Fibroblast of skin of scalp (primary cell): ENCODE results near the gene BRSK1.

Experiments used
- DNase-seq: peaks from one replicate; pipeline ENCODE4 v3.0.0-alpha.2; 2013

BRSK1 gene

DNA sequence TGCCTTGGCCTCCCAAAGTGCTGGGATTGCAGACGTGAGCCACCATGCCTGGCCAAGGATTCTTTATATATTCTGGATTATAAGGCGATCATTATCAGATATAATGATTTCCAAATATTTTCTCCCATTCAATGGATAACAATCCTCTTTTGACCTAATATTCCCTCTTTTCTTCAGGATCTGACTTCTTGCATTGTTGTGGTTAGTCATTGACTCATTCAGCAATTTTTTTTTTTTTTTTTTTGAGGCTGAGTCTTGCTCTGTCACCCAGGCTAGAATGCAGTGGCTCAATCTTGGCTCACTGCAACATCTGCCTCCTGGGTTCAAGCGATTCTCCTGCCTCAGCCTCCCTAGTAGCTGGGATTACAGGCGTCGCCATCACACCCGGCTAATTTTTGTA is 46.0 kb downstream of the BRSK1 start:
- DNase-seq = peak; percentile 50

DNA sequence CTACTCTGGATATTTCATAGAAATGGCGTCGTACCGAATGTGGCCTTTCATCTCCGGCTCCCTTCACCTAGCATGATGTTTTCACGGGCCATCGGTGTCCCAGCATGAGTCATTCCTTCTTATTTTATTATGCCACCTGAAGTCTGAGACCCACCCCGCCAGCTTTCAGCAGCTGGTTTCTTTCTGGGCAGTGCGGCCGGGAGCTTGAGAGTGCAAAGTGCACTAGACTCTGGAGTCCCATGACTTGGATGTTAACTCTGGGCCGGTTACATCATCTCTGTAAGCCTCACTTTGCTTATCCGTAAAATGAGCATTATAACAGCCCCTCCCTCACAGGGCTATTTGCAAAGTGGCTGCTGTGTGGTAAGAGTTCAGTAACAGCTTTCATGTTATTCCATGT is 50.1 kb downstream of the BRSK1 start:
- no peak for DNase-seq

DNA sequence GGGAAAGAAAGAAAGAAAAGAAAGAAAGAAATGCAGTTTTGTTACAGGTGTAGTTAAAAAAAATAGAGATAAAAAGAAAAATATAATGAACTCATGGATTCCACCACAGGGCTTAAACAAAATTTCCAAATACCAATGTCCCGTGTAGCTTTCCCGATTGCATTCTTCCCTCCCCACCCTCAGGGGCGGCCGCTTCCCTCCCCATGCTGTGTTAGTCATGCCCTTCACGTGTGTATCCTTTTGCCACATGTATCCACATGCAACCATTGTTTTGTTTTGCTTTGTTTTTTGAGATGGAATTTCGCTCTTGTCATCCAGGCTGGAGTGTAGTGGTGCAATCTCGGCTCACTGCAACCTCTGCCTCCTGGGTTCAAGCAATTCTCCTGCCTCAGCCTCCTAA is 52.3 kb downstream of the BRSK1 start:
- peak; percentile 54 for DNase-seq

DNA sequence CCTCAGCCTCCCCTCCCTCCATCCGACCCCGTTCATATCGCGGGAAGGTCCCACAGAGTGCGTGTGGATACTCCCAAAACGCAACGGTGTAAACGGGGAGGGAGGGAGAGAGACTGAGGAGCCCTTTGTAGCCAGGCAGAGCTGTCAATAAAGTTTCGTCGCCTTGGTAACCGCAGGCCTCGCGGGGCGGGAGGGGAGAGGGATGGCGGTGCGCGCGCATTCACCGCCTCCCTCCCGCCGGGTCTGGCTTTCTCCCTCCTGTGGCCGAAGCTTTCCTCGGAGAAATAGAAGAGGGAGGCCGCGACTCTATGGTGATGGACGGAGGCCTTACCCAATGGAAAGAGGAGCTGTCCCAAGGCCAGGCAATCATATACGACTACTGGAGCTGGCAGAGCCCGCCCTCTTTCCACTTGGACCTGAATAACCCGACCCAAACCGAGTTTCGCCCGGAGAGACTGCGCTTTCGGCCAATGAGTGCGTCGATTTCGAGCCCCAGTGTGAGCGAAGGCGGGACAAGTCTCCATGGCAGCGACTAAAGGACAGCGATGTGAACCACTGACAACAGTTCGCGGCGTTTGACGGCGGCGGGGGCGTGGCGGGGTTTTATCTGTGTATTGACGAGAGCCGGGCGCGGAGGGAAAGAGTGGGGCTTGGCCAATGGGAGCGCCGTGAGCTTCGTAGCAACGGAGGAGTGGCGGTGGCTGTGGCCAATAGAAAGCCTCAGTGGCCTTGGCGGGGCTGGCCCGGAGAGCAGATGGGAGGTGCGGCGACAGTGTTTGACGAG is 55.5 kb downstream of the BRSK1 start, which contains the start of gene KMT5C:
Gene KMT5C, plus strand, starts transcription at position 772 of the 784 bp plus-strand sequence. CDS start 2,061 bp downstream, outside the sequence.
- peak; percentile 100 for DNase-seq

DNA sequence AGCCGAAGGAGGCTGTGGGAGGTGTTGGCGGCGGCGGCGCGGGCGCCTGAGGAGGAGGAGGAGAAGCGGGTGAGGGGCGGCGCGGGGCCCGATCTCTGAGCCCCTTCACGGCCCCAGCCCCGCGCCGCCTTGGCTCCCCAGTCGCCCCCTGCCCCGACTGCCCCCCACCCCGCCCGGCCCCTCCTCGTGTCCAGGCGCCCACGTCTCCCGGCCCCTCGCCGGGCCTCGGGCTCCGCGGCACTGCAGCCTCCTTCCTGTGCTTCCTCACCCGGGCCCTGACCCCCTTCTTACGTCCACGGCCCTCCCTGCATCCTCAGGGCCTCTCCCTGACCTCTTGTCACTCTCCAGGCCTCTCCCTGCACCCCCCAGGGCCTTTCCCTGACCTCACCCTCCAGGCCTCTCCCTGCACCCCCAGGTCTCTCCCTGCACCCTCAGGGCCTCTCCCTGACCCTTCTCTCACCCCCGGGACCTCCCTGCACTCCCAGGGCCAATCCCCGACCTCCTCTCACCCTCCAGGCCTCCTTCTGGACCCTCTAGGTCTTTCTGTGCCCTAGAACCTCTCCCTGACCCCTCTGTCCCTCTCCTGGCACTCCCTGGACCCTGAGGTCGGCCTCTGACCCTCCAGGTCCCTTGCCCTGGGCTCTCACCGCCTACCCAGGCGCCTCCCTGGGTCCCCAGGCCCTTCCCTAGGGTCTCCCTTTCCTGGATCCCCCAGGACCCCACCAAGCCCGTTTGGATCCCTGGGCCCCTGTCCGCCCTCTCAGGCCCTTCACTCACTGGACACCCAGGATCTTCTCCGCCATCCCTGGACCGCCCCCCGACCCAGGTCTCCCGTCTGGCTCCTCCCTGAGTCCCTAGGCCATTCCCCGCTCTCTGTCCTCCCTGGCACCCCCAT is 56.3 kb downstream of the BRSK1 start:
- no peak for DNase-seq

DNA sequence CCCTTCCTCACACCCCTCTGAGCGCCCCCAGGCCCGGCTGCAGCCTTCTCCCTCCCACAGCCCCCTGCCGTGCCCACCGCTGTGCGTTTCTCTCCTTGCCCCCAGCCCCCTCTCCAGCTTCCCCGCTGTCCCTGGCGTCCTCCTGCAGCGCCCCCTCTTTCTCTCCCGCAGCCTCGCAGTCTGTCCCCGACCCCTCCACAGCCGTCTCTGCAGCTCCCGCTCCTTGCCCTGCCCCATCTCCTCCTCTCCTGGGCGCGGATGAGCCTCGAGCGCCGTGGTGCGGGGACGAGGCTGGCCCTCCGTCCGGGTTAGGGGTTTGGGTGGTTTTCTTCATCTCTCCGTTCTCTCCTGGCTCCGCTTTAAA is 57.0 kb downstream of the BRSK1 start:
- no peak for DNase-seq

DNA sequence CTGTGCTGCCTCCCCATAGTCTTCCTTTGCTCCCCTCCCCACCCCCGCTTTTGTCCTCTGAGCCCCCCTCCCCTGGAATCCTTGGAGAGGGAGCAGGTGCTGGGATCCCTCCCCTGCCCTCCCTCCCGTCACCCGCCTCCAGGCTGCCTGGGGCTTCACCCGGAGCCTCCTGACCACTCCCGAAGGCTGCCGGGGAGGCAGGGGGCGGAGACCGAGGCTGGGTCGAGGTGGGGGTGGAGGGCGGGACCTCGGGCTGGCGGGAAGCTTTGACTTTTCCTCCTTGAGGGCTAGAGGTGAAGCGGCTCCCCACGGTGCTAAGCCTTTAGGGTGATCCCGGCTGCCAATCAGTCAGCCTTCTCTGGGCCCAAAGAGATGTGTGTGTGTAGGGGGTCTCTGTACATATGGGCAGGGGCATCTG is 57.4 kb downstream of the BRSK1 start:
- peak; percentile 61 for DNase-seq

DNA sequence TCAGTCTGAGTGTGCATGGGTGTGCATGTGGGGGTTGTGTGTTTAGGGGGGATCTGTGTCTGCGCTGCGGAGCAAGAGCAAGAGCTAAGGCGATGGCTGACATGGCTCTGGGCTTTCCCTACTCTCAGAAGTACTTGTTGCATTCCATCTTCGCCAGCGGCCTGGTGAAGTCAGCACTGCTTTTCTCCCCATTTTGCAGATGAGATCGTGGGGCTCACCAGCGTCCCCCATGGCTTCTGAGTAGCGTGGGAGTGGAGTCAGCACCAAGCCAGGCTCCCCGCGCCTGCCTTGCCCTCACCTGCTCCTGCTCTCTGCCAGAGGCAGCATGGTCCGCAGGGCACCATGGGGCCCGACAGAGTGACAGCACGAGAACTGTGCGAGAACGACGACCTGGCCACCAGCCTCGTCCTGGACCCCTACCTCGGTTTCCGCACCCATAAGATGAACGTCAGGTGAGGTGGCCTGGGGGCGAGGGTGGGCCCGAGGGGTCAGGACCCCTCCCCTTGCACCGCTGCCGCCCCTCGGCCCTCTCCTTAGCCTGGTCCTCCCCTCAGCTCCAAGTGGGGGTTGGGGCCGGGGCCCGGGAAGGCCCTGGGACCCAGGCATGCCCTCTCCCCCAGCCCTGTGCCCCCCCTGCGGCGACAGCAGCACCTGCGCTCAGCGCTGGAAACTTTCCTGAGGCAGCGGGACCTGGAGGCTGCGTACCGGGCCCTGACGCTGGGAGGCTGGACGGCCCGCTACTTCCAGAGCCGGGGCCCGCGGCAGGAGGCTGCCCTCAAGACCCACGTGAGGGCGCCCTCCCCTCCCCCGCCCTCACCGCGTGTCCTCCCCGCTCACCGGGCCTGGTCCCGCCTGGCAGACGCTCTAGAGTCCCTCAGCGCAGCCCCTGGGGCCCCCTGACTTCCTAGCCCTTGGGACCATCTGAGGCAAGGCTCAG is 58.1 kb downstream of the BRSK1 start:
- no peak for DNase-seq

DNA sequence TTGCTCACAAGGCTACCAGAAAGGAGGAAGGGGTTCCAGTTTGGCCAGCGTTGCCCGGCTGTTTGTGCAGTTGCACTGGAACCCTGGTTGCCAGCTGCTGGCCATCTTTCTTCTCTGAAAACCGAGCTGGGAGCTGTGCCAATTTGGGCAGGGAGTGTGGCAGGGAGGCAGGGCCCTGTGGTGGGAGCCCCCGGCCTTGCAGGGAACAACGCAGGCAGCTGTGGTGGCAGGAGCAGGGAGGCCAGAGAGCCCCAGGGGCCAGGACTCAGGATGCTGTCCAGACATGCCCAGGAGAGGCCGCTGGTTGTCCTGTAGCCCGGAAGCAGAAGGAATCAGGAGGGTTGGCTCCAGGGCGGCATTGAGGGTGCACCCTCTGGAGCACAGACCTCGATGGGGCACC is 60.6 kb downstream of the BRSK1 start:
- DNase-seq = no peak

DNA sequence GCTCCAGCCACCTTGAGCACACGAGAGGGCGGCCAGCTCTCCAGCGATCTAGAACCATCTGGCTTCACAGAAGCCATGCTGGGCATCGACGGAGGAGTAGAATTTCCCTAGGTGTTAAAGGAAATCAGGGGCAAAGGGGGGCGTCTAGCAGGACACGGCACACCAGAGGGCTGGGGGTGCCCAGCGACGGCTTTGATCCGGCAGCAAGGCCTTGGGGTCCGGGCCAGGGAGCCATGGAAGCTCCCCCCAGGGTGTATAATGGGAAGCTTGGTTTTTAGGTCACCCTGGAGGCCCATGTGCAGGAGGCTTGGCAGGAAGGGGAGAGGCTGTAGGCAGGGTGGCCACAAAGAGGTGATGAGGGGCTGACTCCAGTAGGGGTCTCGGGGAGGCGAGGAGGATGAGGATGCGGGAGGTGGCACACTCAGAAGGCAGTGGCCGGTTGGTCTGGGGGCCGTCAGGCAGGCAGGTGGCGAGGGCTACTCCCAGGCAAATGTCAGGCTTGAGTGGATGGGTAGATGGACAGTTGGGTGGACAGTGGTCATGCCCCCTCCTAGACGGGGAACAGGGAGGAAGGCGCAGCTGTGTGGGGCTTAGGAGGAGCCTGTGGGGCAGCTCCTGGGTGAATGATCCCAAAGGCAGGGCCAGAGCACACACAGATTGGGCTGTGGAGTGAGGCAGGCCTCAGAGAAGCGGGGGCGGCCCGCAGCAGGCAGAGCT is 61.5 kb downstream of the BRSK1 start:
- DNase-seq = no peak

DNA sequence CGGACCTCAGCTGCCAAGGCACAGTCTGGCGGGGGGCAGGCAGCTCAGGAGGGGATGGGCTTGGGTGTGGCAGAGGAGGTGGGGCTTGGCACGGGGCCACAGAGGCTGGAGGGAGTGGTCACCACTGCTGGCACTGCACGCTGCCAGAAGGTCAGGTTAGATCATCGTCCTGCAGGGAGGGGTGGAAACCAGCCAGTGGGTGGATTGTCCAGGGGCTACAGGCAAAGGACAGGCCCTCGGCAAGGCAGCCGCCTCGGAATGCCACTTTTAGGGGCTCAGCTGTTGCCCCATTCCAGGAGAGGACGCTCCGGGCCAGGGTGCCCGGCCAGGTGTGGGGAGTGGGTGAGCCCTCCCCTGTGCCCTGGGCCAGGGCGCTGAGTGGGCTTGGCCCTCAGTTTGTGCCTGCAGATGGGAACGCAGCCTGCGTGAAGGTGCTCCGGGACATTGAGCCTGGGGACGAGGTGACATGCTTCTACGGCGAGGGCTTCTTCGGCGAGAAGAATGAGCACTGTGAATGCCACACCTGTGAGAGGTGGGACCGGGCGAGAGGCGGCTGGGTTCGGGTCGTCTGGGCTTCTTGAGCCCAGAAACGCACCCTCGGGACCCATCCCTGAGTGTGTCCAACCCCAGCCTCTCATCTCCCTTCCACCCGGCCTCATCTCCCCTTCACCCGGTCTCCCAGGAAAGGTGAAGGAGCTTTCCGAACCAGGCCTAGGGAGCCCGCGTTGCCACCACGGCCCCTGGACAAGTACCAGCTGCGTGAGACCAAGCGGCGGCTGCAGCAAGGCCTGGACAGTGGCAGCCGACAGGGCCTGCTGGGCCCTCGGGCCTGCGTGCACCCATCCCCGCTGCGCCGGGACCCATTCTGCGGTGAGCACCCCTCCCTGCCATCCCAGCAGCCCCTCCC is 62.3 kb downstream of the BRSK1 start:
- no peak for DNase-seq

DNA sequence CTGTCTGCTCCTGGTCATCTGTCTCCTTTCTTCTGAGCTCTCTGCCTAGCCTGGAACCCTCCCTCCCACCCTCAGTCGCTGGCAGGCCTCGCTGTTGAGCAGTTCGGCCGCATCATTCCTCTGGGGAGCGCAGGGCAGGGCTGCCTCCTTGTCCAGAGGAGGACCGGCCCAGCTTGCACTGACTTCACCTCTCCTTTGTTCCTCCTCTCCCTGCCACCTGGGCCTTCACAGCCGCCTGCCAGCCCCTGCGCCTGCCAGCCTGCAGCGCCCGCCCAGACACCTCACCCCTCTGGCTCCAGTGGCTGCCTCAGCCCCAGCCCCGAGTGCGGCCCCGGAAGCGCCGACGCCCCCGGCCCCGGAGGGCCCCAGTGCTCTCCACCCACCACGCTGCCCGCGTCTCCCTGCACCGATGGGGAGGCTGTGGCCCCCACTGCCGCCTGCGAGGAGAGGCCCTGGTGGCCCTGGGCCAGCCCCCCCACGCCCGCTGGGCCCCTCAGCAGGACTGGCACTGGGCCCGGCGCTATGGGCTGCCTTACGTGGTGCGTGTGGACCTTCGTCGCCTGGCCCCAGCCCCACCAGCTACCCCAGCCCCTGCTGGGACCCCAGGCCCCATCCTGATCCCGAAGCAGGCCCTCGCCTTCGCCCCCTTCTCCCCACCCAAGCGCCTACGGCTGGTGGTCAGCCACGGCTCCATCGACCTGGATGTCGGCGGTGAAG is 63.1 kb downstream of the BRSK1 start:
- no peak for DNase-seq

DNA sequence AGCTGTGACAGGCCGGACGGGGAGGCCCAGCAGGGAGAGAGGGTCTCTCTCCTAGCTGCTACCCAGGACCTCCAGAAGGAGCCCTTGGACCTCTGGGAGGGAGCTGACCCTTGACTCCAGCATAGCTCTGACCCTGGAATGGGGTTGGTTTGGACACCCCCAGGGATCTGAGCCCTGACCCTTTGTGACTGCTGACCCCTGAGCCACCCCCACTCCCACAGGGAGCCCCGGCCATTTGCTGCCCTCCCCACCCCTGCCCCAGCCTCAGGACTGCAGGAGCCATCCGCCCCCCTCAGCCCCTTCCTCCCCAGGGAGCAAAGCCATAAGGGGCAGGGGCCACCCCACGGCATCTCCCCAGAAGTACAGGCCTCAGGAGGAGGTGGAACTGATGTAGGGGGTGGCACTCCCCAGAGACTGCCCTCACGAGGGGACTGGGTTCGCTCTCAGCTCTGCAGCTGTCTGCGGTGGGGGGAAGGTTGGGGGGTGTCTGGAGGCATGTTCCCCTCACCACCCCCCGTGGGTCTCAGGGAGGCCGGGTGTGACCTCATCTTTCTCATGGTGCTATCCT is 63.7 kb downstream of the BRSK1 start:
- no peak for DNase-seq

DNA sequence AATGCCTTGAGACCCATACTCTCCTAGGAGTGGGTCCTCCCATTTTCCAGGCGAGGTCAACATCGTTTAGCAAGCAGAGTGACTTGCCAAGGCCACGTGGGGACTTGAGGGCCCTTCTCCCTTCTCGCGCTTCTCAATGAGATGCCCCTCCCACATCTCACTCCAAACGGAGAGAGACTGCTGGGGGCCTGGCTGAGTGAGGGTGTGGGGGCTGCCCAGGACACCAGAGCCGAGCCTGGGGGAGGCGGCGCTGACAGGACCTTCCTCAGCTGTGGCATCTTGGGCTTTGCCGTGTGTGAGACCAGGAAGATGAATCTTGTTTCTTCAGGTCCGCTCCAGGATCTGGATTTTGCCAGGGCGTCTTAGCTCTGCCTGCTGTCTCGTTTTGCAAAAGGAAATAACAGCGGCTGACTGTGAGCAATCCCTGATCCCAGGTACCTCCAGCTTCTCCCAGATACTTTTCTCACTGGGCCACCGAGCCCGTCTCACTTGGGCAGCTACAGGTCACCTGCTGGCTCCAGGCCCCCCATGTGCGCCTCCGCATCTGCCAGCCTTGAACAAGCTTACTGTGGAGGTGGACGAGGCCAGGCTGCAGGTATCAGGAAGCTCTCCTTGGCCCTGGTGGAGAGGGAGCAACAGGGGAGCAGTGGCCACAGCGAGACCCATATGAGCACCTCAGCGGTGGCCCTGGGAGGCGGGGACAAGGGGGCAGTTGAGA is 64.7 kb downstream of the BRSK1 start:
- no peak for DNase-seq

DNA sequence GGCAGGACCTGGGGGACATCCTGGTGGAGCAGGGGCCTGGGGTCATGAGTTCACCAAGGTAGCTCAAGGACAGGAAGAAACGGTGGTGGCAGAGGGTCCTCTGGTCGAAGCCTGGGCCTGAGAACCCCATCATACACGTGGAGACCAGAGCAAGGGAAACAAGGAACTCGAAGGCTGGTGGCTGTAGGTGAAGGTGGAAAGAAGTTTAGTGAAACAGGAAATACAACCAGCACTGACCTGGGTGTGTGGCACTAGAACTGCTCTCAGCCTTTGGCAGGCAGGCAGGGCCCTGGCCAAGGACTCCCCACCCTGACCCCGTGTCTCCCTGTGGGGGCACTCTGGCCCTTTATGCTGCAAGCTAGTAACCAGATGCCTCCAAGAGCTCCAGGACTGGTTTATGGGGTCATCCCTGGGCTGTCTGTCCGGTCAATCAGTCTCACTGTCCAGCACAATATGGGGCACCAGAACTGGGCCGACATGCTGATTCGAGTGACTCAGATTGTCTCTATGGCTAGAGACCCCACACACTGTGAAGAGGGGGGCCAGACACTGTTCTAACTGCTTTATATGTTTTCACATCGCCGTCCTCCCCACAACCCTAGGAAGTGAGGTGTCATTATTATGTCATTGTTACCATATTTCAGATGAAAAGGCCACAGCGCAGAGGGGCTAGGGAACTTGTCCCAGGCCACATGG is 67.0 kb downstream of the BRSK1 start:
- DNase-seq = no peak

DNA sequence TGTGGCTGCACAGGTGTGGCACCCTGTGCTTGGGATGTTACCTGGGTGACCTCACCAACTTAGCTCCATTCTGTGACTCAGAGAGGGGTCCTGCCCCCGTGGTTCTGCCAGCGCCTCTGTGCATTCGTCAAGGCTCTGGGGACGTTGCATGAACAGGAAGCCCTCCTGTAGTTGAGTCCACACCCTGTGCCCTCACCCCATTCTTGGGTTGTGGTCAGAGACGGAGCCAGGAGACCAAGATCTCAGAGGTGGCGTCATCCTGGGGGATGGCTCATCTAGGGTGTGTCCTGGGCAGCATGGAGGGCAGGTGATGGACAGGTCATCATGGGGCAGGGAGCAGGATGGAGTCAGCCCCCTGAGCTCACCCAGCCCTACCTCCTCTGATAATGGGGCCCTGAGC is 68.2 kb downstream of the BRSK1 start:
- no peak for DNase-seq

DNA sequence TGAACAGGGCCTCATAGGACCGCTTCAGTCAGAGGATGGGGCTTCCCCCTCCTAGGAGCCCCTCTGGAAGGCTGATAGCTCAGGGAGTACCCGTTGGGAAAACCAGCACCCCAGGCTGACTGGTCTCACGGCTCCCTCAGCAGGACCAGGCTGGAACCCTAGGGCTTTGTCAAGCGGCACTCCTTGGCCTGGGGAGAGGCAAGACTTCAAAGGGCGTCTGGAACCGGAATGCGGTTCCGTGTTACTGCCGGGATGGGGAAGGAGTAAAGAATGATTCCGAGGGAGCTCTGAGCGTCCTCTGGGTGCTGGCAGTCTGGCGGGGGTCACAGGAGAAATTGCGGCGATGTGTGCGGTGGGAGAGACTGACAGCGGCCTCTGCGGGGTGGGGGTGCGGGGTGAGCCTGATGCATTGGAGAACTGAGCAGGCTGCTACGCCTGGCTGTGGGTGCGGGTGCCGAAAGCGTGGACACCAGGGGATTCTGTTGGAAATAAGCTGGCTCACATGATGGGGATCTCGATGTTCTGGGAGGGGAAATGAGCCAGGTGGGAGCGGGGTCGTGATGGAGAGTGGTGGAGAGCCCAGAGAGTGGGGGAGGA is 68.8 kb downstream of the BRSK1 start:
- DNase-seq = no peak

DNA sequence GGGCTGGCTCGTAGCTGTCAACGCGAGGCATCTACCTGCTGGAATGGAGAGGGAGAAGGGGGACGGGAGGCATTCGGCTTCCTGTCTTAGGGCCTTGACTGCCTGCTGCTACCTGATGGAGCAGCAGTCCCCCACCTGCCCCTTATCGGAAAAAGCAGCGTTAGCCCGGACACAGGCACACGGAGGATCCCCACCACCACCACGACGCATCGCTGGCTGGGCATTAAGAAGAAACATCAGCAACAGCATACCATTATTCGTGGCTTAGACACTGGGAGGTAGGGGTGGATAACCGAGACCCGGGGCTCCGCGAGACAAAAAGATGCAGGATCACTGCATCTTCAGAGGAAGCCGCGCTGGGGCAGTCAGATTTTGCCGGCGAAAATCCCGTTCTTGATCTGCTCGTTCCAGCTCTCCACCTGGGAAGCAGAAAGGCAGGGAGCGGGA is 69.6 kb downstream of the BRSK1 start:
- no peak for DNase-seq
